GM12875 (cell line): Measurements from ENCODE around the gene DNAJC18.

Experiments used
- H3K4me3 ChIP-seq: one replicate; pipeline ENCODE4 v1.5.1; 2011; ENCODE audit warnings: low read depth, low read length, control low read depth
- TF ChIP-seq, protein P1 (sequence below): IDR thresholded peaks from 2 replicates; pipeline ENCODE4 v1.5.1; 2011; ENCODE audit warnings: low read depth, mild to moderate bottlenecking, control low read depth, inconsistent platforms, low read length, moderate library complexity, borderline replicate concordance; ENCODE audit not compliant: insufficient read depth

Gene DNAJC18

DNA sequence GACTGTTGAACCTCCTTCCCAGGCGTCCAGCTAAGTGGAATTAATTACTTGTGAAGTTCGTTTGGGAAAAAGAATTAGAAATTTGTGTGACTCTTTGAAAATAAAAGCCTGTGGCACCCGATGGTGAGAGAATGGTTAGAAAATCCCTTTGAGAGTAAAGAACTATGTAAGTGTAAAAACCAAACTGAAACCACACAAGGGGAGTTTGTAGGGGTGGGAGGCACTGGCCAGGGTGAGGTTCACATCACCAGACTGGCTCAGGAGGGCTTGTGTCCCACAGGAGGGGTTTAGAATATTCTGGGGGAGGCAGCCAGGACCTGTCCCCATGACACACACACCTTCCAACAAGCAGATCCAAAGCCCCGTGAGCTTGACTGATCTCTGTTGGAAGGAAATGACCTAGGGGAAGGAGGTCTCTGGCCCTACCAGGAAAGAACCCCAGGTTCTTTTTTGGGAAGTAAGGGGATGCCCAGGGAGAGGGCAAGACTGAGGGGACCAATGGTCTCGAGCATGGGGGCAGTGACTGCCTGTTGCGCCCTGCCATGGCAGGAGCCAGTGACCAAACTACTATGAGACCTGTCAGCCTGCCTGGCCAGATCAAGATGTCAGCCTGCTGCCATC lies 39.7 kb downstream of the DNAJC18 start:
- TF ChIP-seq, protein P1, sequence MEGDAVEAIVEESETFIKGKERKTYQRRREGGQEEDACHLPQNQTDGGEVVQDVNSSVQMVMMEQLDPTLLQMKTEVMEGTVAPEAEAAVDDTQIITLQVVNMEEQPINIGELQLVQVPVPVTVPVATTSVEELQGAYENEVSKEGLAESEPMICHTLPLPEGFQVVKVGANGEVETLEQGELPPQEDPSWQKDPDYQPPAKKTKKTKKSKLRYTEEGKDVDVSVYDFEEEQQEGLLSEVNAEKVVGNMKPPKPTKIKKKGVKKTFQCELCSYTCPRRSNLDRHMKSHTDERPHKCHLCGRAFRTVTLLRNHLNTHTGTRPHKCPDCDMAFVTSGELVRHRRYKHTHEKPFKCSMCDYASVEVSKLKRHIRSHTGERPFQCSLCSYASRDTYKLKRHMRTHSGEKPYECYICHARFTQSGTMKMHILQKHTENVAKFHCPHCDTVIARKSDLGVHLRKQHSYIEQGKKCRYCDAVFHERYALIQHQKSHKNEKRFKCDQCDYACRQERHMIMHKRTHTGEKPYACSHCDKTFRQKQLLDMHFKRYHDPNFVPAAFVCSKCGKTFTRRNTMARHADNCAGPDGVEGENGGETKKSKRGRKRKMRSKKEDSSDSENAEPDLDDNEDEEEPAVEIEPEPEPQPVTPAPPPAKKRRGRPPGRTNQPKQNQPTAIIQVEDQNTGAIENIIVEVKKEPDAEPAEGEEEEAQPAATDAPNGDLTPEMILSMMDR: no peak
- H3K4me3 ChIP-seq: no peak overlapping the region

DNA sequence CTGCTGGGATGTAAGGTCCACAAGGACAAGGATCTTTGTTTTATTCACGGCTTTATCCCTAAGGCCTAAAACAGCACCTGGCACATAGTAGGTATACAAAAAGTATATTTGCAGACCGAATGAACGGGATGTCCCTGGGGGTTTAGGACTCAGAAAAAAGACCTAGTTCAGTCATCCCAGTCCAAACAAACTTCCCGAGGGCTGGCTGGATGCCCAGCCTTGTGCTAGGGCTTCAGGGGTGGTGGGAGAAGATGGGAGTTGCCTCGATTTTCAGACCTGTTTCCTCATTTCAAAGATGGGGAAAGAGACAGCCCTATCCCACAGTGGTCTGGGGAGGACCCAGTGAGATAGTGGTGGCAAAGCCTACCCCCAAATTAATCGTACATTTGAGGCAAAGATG lies 41.4 kb downstream of the DNAJC18 start:
- TF ChIP-seq, protein P1: no peak
- H3K4me3 ChIP-seq: no peak overlapping the region

DNA sequence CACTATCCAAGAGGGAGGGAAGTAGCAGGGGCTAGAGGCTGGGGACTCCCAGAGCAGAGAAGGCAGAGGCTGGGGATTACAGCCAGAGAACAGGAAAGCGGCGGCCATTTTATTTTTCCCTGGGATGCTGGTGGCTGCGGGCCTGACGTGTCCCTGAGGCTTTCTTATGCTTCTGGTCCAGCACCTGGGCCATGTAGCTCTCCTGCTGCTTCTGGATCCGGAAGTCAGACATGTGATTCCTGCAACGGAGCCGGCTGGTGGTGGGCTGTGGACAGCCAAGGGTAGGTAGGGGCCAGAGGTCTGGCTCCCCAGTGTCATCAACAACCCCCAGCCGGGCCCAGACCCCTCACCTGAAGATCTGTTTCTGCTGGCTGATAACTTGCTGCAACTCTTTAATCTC lies 42.6 kb downstream of the DNAJC18 start:
- TF ChIP-seq, protein P1: no peak
- H3K4me3 ChIP-seq: no peak overlapping the region

DNA sequence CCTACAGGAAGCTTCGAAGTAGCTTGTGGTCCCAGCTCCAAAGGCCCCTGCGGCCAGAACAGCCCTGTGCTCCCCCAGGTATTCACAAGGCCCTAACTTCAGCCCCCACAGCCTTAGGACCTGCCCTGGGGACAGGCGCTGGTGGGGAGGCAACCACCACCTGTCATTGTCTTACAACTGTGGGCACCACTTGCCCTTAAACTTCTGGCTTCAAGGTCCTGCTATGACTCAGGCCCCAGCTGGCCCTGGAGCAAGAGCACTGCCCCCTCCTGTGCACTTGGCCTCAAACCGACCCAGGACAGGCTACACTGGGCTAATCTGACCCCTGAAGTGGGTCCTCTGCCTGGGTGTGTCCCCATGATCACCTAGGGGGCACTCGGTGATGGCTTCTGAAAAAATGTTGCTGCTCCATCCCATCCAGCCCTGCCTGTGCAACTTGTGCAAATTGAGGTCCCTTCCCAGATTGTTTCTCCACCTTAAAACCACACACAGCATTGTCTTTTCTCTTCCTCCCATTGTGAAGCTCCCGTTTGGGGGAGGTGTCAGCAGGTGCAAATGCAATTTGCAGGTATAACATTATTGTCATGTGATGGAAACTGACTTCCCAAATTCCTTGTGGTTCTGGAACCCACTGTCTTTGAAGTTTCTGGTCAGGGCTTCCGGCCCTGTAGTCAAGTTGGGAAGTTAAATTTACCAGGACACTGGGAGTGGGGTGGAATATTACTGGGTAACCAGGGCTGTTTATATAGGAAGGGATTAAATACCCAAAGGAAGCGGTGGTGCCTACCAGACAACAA lies 43.3 kb downstream of the DNAJC18 start:
- TF ChIP-seq, protein P1: peak; percentile 2; the same call in 1 of the 2 replicates
- H3K4me3 ChIP-seq: no peak overlapping the region

DNA sequence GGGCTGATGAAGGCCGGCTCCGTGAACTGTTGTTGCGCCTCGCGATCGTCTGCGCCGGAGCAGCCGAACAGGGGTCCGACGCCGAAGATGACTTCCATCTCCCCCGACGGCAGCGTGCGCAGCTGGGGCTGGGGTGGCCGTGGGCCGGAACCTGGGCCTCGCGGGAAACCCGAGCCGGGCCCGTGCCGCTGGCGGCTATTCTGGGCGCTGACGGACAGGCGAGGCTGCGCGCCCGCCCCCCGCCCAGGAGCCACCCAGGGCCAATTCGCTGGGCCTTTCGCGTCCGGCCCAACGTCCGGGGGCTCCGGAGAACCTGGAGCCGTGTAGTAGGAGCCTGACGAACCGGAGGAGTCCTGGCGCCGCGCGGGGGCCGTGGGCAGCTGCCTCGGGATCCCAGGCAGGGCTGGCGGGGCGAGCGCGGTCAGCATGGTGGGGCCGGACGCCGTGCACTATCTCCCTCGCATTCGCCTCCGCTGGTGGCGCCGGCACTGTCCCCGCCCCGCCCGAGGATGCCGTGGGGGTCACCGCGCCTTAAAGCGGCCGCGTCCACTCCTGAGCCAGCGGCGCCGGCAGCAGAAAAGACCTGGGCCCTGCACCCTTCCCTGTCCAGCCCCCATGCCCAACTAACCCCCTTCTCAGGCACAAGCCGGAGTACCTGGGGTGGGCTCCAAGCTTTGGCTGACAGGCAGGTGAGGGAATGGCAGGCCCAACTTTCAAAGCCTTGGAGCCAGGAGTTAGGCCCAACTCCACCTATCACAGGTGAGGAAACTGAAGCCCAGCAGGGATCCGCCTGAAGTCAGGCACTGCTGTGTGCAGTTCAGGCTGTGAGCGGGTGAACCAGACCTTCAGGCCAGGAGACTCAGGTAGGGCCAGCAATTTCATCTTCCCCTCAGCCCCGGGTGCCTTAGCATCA lies 44.4 kb downstream of the DNAJC18 start, which contains the start of gene PROB1:
TSS of gene PROB1 (minus strand) at position 451 of the 913 bp plus-strand sequence. CDS start at position 428, 23 bp downstream.
- H3K4me3 ChIP-seq: peak within 1 kb of the TSS; percentile 85
- TF ChIP-seq, protein P1: no peak

DNA sequence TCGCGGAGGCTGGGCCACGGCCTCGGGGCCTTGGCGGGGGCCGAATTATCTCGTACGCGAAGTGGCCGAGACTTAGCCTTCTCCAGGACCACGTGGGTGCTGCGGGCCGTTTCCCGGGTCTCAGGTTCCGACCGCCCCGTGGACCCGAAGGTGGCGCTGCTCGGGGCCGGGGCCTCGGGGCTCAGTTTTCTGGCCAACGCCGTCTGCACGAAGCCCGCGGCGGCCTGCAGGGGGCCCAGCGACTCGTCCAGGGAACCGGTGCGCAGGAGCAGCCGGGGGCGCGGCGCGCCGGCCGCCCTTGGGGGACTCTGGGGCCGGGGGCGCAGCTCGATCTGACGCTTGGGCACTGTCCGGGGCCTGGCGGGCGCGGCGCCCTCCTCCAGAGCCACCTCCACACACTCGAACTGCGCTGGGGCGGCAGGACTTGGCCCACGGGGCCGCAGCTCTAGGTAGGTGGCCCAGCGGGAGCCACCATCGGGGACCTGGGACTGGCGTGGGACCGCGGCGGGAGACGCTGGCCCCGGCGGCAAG lies 45.1 kb downstream of the DNAJC18 start:
- TF ChIP-seq, protein P1: peak; percentile 63; the same call in 1 of the 2 replicates
- H3K4me3 ChIP-seq: peak overlapping the region; percentile 85
